Stomach (tissue), 4 donors: Measurements from ENCODE around the gene CDIP1.

Experiments
- POLR2A ChIP-seq, 4 donors: fragments of 450-650 bp; IDR thresholded peaks; one replicate each; pipeline ENCODE4 v1.6.1; 2016; ENCODE audit warnings: antibody characterized with exemption in 4 of 4, control low read depth in 2 of 4, mild to moderate bottlenecking in 1 of 4, moderate library complexity in 1 of 4
- POLR2AphosphoS5 ChIP-seq, 3 donors: sonication (generic); formaldehyde crosslinking; IDR thresholded peaks; one replicate each; pipeline ENCODE4 v1.6.1; 2016; ENCODE audit warnings: antibody characterized with exemption in 3 of 3
- TF ChIP-seq, protein P1 (sequence below), 7 experiments: fragments of 450-650 bp in 4 of 7; fragments of 200-600 bp in 3 of 7; sonication (generic) in 3 of 7; IDR thresholded peaks; one replicate each; pipeline ENCODE4 v1.5.1; 2016 to 2019; ENCODE audit warnings: antibody characterized with exemption in 7 of 7, control low read depth in 2 of 7, mild to moderate bottlenecking in 1 of 7

DNA sequence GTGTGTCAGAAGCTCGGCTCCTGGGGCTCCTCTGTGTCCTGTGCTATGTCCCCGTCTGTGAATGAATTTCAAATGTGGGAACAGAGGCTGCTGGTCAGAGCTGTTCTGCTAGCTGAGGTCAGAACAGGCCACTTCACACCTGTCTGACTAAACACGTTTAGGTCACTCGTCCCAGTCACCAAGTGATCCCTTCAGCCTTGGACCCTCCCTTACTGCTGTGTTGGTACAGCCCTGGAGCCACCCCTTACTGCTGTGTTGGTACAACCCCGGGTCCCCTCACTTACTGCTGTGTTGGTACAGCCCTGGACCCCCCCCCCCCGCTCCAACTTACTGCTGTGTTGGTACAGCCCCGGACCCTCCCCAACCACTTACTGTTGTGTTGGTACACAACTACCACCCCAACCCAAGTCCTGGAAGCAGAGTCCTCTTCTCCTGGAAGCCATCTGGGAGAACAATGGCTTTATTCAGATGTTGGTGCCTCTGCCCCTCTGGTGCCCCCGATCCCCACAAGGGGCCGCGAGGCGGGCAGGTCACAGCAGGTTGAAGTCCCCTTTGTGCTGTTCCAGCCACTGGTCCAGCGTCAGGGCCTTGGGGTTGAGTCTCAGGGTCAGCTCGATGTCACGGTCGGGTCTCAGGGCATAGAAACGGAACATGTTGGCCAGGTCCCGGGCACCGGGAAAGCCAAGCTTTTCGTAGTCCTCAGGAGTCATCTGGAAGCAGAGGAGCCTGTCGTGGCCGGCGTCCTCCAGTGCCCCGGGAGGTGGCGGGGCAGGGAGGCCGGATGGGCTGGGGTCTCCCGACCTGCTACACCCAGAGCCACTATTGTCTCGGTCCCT, 77.1 kb downstream of the CDIP1 start:
- TF ChIP-seq, protein P1, sequence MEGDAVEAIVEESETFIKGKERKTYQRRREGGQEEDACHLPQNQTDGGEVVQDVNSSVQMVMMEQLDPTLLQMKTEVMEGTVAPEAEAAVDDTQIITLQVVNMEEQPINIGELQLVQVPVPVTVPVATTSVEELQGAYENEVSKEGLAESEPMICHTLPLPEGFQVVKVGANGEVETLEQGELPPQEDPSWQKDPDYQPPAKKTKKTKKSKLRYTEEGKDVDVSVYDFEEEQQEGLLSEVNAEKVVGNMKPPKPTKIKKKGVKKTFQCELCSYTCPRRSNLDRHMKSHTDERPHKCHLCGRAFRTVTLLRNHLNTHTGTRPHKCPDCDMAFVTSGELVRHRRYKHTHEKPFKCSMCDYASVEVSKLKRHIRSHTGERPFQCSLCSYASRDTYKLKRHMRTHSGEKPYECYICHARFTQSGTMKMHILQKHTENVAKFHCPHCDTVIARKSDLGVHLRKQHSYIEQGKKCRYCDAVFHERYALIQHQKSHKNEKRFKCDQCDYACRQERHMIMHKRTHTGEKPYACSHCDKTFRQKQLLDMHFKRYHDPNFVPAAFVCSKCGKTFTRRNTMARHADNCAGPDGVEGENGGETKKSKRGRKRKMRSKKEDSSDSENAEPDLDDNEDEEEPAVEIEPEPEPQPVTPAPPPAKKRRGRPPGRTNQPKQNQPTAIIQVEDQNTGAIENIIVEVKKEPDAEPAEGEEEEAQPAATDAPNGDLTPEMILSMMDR (IDR thresholded peaks at IDR 0.05): no peak
- TF ChIP-seq POLR2AphosphoS5 (IDR thresholded peaks at IDR 0.05) (no peak), POLR2A (IDR thresholded peaks at IDR 0.05) (no peak)
